ENCODE results near the gene REXO1.

- TF ChIP-seq CTCF (IDR thresholded peaks at IDR 0.05) = no peak
- TF ChIP-seq POLR2A (IDR thresholded peaks at IDR 0.05) = no peak
Measured at GRCh38 chr19:1865172-1866010, 17.1 kb upstream of the REXO1 start.
